Measurements from ENCODE around the gene TADA2A.

The TADA2A gene, protein sequence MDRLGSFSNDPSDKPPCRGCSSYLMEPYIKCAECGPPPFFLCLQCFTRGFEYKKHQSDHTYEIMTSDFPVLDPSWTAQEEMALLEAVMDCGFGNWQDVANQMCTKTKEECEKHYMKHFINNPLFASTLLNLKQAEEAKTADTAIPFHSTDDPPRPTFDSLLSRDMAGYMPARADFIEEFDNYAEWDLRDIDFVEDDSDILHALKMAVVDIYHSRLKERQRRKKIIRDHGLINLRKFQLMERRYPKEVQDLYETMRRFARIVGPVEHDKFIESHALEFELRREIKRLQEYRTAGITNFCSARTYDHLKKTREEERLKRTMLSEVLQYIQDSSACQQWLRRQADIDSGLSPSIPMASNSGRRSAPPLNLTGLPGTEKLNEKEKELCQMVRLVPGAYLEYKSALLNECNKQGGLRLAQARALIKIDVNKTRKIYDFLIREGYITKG

DNA sequence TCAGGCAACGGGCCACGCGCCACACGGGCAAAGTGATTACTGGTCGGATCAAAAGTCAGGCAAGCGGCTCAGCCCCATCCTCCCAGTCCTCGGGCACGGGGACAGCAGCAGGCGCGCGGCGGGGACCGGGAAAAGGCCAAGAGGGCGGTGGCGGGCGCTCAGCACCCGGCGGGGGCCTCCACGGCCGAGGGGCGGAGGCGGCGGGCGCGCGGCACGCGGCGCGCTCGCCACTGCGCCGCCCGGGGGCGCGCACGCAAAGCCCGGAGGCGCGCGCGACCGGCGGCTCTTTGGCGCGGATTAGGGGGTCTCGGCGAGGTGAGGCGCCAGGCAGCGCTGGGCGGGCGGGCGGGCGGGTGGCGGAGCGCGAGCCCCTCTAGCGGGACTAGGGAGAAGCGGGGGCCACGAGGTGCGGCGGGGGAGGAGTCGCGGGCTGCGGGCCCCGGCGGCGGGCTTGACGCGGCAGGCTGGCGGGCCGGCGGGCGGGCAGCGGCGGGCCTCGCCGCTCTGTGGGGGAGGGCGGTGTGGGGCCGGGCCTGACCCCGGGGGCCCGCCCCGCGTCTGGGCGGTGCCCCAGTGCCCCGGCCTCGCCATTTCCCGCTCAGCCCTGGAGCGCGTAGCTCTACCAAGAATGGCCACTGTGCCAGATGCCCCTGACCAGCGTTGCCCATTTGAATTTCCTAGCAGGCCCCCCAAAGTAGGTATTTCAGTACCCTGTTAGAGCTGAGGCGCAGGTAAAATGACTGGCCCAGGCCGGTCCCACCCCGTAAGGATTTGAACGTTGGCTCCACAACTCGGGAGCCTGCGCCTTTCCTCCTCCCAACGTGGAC lies at the start of gene TADA2A, which contains the start of gene ACACA:
TSS of gene TADA2A (plus strand) at position 252 of the 827 bp plus-strand sequence. CDS start 4,480 bp downstream, outside the sequence.
TSS of gene ACACA (minus strand) at position 202 of the 827 bp plus-strand sequence. CDS start 537 bp downstream, outside the sequence.
- Histone ChIP-seq H3K4me3 (ENCODE audit: low read length) (peak within 1 kb of the TSS; percentile 100), H4K20me1 (ENCODE audit: control insufficient read depth, insufficient read depth, low read depth, low read length) (no peaks in the 10 kb centered on the region), H3K36me3 (ENCODE audit: control insufficient read depth, low read length) (peaks cover 71% of the 10 kb centered on the region), H3K27ac (ENCODE audit: low read depth, low read length) (peak within 1 kb of the TSS; percentile 81), H3K79me2 (ENCODE audit: control insufficient read depth, low read length) (peaks cover 87% of the 10 kb centered on the region), H3K4me1 (ENCODE audit: control insufficient read depth, low read length) (peaks cover 47% of the 10 kb centered on the region), H3K27me3 (ENCODE audit: control insufficient read depth, low read length) (no peaks in the 10 kb centered on the region), H3K9me2 (replicated peaks; ENCODE audit: control insufficient read depth, low read length) (no peaks in the 10 kb centered on the region), H3F3A (ENCODE audit: control insufficient read depth, insufficient read depth) (no peaks in the 10 kb centered on the region; the same call in 1 of the 2 replicates), H3K9me3 (ENCODE audit: control insufficient read depth, insufficient read depth, low read length) (no peaks in the 10 kb centered on the region), H3K4me2 (ENCODE audit: low read length) (peak within 1 kb of the TSS; percentile 98)
- TF ChIP-seq, protein P1, sequence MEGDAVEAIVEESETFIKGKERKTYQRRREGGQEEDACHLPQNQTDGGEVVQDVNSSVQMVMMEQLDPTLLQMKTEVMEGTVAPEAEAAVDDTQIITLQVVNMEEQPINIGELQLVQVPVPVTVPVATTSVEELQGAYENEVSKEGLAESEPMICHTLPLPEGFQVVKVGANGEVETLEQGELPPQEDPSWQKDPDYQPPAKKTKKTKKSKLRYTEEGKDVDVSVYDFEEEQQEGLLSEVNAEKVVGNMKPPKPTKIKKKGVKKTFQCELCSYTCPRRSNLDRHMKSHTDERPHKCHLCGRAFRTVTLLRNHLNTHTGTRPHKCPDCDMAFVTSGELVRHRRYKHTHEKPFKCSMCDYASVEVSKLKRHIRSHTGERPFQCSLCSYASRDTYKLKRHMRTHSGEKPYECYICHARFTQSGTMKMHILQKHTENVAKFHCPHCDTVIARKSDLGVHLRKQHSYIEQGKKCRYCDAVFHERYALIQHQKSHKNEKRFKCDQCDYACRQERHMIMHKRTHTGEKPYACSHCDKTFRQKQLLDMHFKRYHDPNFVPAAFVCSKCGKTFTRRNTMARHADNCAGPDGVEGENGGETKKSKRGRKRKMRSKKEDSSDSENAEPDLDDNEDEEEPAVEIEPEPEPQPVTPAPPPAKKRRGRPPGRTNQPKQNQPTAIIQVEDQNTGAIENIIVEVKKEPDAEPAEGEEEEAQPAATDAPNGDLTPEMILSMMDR (IDR thresholded peaks at IDR 0.05; ENCODE audit: low read depth, low read length, poor library complexity, severe bottlenecking), result no peak
- no peak for TF ChIP-seq EZH2phosphoT487 (IDR thresholded peaks at IDR 0.05; ENCODE audit: borderline replicate concordance, low read length)

DNA sequence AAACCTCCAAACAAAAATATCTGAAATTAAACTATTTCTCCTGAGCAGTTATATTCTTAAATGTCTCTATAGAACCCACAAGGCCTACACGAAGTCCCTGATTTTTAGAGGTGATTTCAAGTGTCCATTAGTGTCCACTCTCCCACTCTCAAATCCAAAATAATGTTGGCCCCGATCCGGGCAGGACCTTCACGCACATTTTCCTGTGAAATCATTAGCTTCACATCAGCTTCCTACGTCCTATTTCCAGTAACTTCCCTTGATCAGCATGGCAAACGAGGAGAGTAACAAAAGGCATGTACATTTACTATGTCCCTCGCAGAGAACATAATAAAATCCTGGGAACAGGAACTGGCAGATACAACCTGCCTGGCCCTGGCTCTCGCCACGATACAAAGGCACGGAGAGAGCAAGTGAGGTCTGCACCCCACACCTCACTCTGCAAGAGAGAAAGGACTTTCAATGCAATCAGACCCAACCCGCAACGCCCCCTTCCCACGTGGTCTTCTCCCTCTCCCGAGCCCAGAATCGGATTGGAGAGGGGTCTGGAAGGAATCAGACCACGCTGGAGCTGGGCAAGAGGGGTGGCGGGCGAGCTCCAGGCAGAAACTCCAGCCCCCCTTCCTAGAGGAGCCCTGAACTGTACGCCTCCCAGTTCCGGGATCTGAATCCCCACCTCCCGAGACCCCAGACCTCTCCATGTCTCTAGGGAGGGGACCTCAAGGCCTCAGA lies 48.4 kb upstream of the TADA2A start:
- Histone ChIP-seq H3K27me3 (ENCODE audit: control insufficient read depth, low read length) (no peaks in the 10 kb centered on the region), H3F3A (ENCODE audit: control insufficient read depth, insufficient read depth) (peaks cover 7% of the 10 kb centered on the region; the same call in 1 of the 2 replicates), H3K9me2 (replicated peaks; ENCODE audit: control insufficient read depth, low read length) (no peaks in the 10 kb centered on the region), H3K4me3 (ENCODE audit: low read length) (peak overlapping the region; percentile 94), H3K79me2 (ENCODE audit: control insufficient read depth, low read length) (peaks cover 59% of the 10 kb centered on the region), H3K36me3 (ENCODE audit: control insufficient read depth, low read length) (peaks cover 36% of the 10 kb centered on the region), H3K4me1 (ENCODE audit: control insufficient read depth, low read length) (peaks cover 27% of the 10 kb centered on the region), H3K27ac (ENCODE audit: low read depth, low read length) (peak overlapping the region; percentile 62), H3K4me2 (ENCODE audit: low read length) (peak overlapping the region; percentile 94), H4K20me1 (ENCODE audit: control insufficient read depth, insufficient read depth, low read depth, low read length) (peaks cover 11% of the 10 kb centered on the region; the same call in 1 of the 2 replicates), H3K9me3 (ENCODE audit: control insufficient read depth, insufficient read depth, low read length) (no peaks in the 10 kb centered on the region)
- TF ChIP-seq, protein P1 (IDR thresholded peaks at IDR 0.05; ENCODE audit: low read depth, low read length, poor library complexity, severe bottlenecking), result no peak
- TF ChIP-seq EZH2phosphoT487 (IDR thresholded peaks at IDR 0.05; ENCODE audit: borderline replicate concordance, low read length), result no peak

DNA sequence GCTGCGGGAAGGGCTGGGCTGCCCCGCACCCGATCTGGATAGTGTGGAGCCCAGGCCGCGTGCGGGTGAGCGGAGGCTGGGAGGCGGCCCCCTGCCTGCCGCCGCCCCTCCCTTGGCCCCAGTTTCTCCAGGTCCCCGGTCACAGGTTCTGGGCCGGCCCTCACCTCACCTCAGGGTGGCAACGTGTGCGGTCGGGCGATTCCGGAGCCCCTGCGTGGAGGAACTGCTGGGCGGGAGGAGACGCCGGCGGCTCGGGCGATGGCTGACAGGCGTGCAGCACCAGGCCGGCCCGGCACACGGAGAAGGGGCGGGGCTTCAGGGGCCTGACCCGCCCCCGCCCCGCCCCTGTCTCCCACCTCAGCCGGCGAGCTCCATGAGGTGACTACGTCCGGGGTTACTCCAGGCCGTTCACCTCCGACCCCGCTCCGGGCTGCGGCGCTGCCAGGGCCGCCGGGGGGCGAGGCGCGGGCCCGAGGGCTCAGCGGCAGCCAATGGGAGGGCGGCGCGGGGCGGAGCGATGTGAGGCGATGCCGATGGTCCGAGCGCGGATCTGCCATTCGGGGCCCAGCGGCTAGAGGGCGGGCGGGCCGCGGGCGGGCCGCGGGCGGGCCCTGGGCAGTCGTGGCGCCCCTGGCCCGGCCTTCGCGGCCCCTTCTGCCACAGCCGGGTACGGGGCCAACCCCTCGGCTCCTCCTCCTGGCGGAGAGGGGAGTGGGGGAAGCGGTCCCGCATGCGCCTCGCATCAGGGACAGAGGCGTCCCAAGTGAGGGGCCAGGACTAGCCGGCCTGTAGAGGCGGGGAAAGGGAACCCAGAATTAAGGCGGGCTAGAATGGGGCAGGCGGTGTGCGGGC lies 47.6 kb upstream of the TADA2A start:
- Histone ChIP-seq H3K27ac (ENCODE audit: low read depth, low read length) (peak overlapping the region; percentile 79), H3K36me3 (ENCODE audit: control insufficient read depth, low read length) (peaks cover 31% of the 10 kb centered on the region), H3K4me3 (ENCODE audit: low read length) (peak overlapping the region; percentile 94), H3K9me3 (ENCODE audit: control insufficient read depth, insufficient read depth, low read length) (no peaks in the 10 kb centered on the region), H3F3A (ENCODE audit: control insufficient read depth, insufficient read depth) (peaks cover 7% of the 10 kb centered on the region; the same call in 1 of the 2 replicates), H4K20me1 (ENCODE audit: control insufficient read depth, insufficient read depth, low read depth, low read length) (peaks cover 11% of the 10 kb centered on the region; the same call in 1 of the 2 replicates), H3K4me2 (ENCODE audit: low read length) (peak overlapping the region; percentile 94), H3K79me2 (ENCODE audit: control insufficient read depth, low read length) (peaks cover 51% of the 10 kb centered on the region), H3K4me1 (ENCODE audit: control insufficient read depth, low read length) (peaks cover 27% of the 10 kb centered on the region), H3K27me3 (ENCODE audit: control insufficient read depth, low read length) (no peaks in the 10 kb centered on the region), H3K9me2 (replicated peaks; ENCODE audit: control insufficient read depth, low read length) (no peaks in the 10 kb centered on the region)
- TF ChIP-seq EZH2phosphoT487 (IDR thresholded peaks at IDR 0.05; ENCODE audit: borderline replicate concordance, low read length), result no peak
- TF ChIP-seq, protein P1 (IDR thresholded peaks at IDR 0.05; ENCODE audit: low read depth, low read length, poor library complexity, severe bottlenecking), result no peak
